HEK293T (cell line): ENCODE results near the gene VPS37B.

ENCODE experiments used
- FOXM1 ChIP-seq: fragments of 450-650 bp; IDR thresholded peaks from 2 replicates; pipeline ENCODE4 v1.6.1; 2017; ENCODE audit warnings: mild to moderate bottlenecking, borderline replicate concordance
- SP1 ChIP-seq: fragments of 450-650 bp; IDR thresholded peaks from 2 replicates; pipeline ENCODE4 v1.6.1; 2017
- SUZ12 ChIP-seq: fragments of 450-650 bp; IDR thresholded peaks from 2 replicates; pipeline ENCODE4 v1.6.1; 2016; ENCODE audit warnings: mild to moderate bottlenecking

- TF ChIP-seq FOXM1 (no peak), SP1 (no peak), SUZ12 (no peak)
Observed at GRCh38 chr12:122861587-122861970, 34.3 kb downstream of the VPS37B start.
